Neural progenitor cell (in vitro differentiated cells): ENCODE measurements around the gene ETHE1. TPM values are rescaled to one million over a fixed set of nuclear protein-coding genes. Genes with fewer than 3 reads are reported as not detected.
A peak's percentile ranks its signal among the peaks of the same experiment; 100 is the strongest.

Experiments
- DNase-seq: peaks from one replicate; pipeline ENCODE4 v3.0.0-alpha.2; 2016; ENCODE audit warnings: low spot score
- H2AFZ ChIP-seq: fragments of 200-600 bp; sonication (generic); replicated peaks from 2 replicates; pipeline ENCODE4 v1.6.1; 2016; ENCODE audit warnings: antibody characterized with exemption
- H3F3A ChIP-seq: fragments of 200-600 bp; sonication (generic); 2 replicates; pipeline ENCODE4 v1.6.1; 2016; ENCODE audit warnings: antibody characterized with exemption, low read depth
- H3K27ac ChIP-seq: fragments of 200-600 bp; sonication (generic); 2 replicates; pipeline ENCODE4 v1.5.1; 2016; ENCODE audit warnings: mild to moderate bottlenecking
- H3K27me3 ChIP-seq: fragments of 200-600 bp; sonication (generic); 2 replicates; pipeline ENCODE4 v1.6.1; 2016; ENCODE audit warnings: mild to moderate bottlenecking, moderate library complexity
- H3K36me3 ChIP-seq: fragments of 200-600 bp; sonication (generic); 2 replicates; pipeline ENCODE4 v1.5.1; 2016
- H3K4me1 ChIP-seq: fragments of 200-600 bp; sonication (generic); 2 replicates; pipeline ENCODE4 v1.6.1; 2016; ENCODE audit warnings: mixed run types
- H3K4me2 ChIP-seq: fragments of 200-600 bp; sonication (generic); 2 replicates; pipeline ENCODE4 v1.6.1; 2016
- H3K4me3 ChIP-seq: fragments of 200-600 bp; sonication (generic); 2 replicates; pipeline ENCODE4 v1.5.1; 2016
- H3K79me2 ChIP-seq: fragments of 200-600 bp; sonication (generic); 2 replicates; pipeline ENCODE4 v1.6.1; 2016; ENCODE audit warnings: low read depth
- H3K9ac ChIP-seq: fragments of 200-600 bp; sonication (generic); 2 replicates; pipeline ENCODE4 v1.6.1; 2016
- H3K9me3 ChIP-seq: fragments of 200-600 bp; sonication (generic); 2 replicates; pipeline ENCODE4 v1.5.1; 2016; ENCODE audit warnings: low read depth
- H4K20me1 ChIP-seq: fragments of 200-600 bp; sonication (generic); 2 replicates; pipeline ENCODE4 v1.6.1; 2016; ENCODE audit warnings: low read depth
- H3K27ac Mint-ChIP-seq: 3 replicates; pipeline ENCODE4 v1.8.0; 2021; ENCODE audit warnings: mixed read lengths
- H3K27me3 Mint-ChIP-seq: 2 replicates; pipeline ENCODE4 v1.8.0; 2022; ENCODE audit warnings: low read depth, mild to moderate bottlenecking, inconsistent platforms, moderate library complexity, mixed read lengths; ENCODE audit not compliant: insufficient read depth
- H3K36me3 Mint-ChIP-seq: 3 replicates; pipeline ENCODE4 v1.8.0; 2021; ENCODE audit warnings: mixed read lengths
- H3K4me1 Mint-ChIP-seq: 3 replicates; pipeline ENCODE4 v1.8.0; 2021; ENCODE audit warnings: mixed read lengths
- H3K4me3 Mint-ChIP-seq: 3 replicates; pipeline ENCODE4 v1.8.0; 2021; ENCODE audit warnings: mild to moderate bottlenecking, moderate library complexity, mixed read lengths
- H3K9me3 Mint-ChIP-seq: 3 replicates; pipeline ENCODE4 v1.8.0; 2020; ENCODE audit warnings: mixed read lengths
- EZH2 ChIP-seq: fragments of 200-600 bp; sonication (generic); IDR thresholded peaks from 2 replicates; pipeline ENCODE4 v1.6.1; 2017; ENCODE audit warnings: antibody characterized with exemption, mild to moderate bottlenecking, moderate library complexity
- EZH2phosphoT487 ChIP-seq: fragments of 200-600 bp; sonication (generic); IDR thresholded peaks from 2 replicates; pipeline ENCODE4 v1.6.1; 2017; ENCODE audit warnings: antibody characterized with exemption
- total RNA-seq: library from RNA; depleted of rRNA; stranded (reverse); fragments of >200 nt; gene quantifications from 2 replicates; pipeline ENCODE4 v1.2.3, GENCODE V29; 2015; ENCODE audit warnings: low replicate concordance
- TF ChIP-seq, protein P1 (sequence below): fragments of 200-600 bp; sonication (generic); IDR thresholded peaks from 2 replicates; pipeline ENCODE4 v1.5.1; 2017; ENCODE audit warnings: antibody characterized with exemption, mild to moderate bottlenecking

ETHE1 gene
- total RNA-seq, 1 donor from 2014 or later: 13.6 TPM

- Mint-ChIP-seq H3K4me3 (no peak overlapping the region), H3K9me3 (no peaks in the 10 kb centered on the region), H3K36me3 (peaks cover 22% of the 10 kb centered on the region), H3K27ac (no peak overlapping the region), H3K27me3 (no peaks in the 10 kb centered on the region), H3K4me1 (no peaks in the 10 kb centered on the region)
- H3K4me2 ChIP-seq: no peak overlapping the region
- TF ChIP-seq EZH2: no peak
- TF ChIP-seq, protein P1, sequence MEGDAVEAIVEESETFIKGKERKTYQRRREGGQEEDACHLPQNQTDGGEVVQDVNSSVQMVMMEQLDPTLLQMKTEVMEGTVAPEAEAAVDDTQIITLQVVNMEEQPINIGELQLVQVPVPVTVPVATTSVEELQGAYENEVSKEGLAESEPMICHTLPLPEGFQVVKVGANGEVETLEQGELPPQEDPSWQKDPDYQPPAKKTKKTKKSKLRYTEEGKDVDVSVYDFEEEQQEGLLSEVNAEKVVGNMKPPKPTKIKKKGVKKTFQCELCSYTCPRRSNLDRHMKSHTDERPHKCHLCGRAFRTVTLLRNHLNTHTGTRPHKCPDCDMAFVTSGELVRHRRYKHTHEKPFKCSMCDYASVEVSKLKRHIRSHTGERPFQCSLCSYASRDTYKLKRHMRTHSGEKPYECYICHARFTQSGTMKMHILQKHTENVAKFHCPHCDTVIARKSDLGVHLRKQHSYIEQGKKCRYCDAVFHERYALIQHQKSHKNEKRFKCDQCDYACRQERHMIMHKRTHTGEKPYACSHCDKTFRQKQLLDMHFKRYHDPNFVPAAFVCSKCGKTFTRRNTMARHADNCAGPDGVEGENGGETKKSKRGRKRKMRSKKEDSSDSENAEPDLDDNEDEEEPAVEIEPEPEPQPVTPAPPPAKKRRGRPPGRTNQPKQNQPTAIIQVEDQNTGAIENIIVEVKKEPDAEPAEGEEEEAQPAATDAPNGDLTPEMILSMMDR: no peak
- TF ChIP-seq EZH2phosphoT487: no peak
- H3K4me1 ChIP-seq: no peaks in the 10 kb centered on the region
- H3K9ac ChIP-seq: no peak overlapping the region
- H3K27me3 ChIP-seq: no peaks in the 10 kb centered on the region
- no peaks in the 10 kb centered on the region for H3K9me3 ChIP-seq
- DNase-seq: no peak
- no peaks in the 10 kb centered on the region for H3K79me2 ChIP-seq
- H3F3A ChIP-seq: peaks cover 1% of the 10 kb centered on the region
- no peak overlapping the region for H2AFZ ChIP-seq
- H3K27ac ChIP-seq: no peak overlapping the region
- no peak overlapping the region for H3K4me3 ChIP-seq
- H3K36me3 ChIP-seq: no peaks in the 10 kb centered on the region
- no peaks in the 10 kb centered on the region for H4K20me1 ChIP-seq
These were observed 33.7 kb upstream of the ETHE1 start for GRCh38 chr19:43560687-43561086.

GRCh38 chr19:43555185-43555770 is 28.3 kb upstream of the ETHE1 start:
- H2AFZ ChIP-seq: no peak overlapping the region
- no peaks in the 10 kb centered on the region for H3K4me1 ChIP-seq
- peak; percentile 82 for DNase-seq
- H3K4me3 Mint-ChIP-seq: no peak overlapping the region
- peaks cover 5% of the 10 kb centered on the region for H4K20me1 ChIP-seq
- H3K36me3 Mint-ChIP-seq: peaks cover 21% of the 10 kb centered on the region
- H3K9me3 ChIP-seq: no peaks in the 10 kb centered on the region
- no peak overlapping the region for H3K27ac Mint-ChIP-seq
- no peaks in the 10 kb centered on the region for H3K9me3 Mint-ChIP-seq
- no peak overlapping the region for H3K9ac ChIP-seq
- H3K27ac ChIP-seq: no peak overlapping the region
- TF ChIP-seq EZH2phosphoT487: no peak
- TF ChIP-seq, protein P1: peak; percentile 83
- no peak for TF ChIP-seq EZH2
- H3K79me2 ChIP-seq: no peaks in the 10 kb centered on the region
- peaks cover 6% of the 10 kb centered on the region for H3F3A ChIP-seq
- H3K36me3 ChIP-seq: no peaks in the 10 kb centered on the region
- H3K4me3 ChIP-seq: no peak overlapping the region
- no peak overlapping the region for H3K4me2 ChIP-seq
- H3K27me3 Mint-ChIP-seq: peaks cover 5% of the 10 kb centered on the region
- H3K27me3 ChIP-seq: no peaks in the 10 kb centered on the region
- peaks cover 6% of the 10 kb centered on the region for H3K4me1 Mint-ChIP-seq

DNA sequence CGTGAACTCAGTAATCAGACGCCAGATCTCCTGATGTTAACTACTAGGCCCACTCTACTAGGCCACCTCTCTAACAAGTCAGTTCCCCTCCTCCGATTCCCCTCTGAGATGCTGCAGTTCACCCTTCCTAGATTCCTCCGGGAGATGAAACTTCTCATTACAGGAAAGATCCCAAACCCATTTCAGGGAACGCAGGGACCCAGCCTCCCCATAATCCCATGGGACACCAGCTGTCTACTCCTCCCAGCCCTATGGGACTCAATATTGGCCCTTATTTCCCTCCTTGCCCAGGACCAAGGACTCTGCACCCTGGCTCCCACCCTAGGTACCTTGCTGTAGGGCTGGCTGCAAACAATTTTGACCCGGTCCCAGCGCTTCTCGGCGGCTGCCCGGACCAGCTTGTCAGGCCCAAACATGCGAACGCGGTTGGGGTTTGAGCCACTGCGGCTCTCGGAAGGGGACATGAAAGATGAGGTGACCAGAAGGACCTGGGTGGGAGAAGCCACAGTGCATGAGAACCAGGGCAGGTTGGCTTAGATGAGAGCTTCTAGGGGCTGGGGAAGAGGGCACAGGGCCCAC is 27.4 kb upstream of the ETHE1 start:
- Histone ChIP-seq H3K36me3 (no peaks in the 10 kb centered on the region), H3K79me2 (no peaks in the 10 kb centered on the region)

More for the DNA sequence above, 27.4 kb upstream of the ETHE1 start:
- H3K36me3 Mint-ChIP-seq: peaks cover 24% of the 10 kb centered on the region
- Histone ChIP-seq H3K4me1 (no peaks in the 10 kb centered on the region), H4K20me1 (peaks cover 5% of the 10 kb centered on the region), H3K4me3 (no peak overlapping the region), H3K27ac (no peak overlapping the region), H3K4me2 (no peak overlapping the region), H2AFZ (no peak overlapping the region), H3K9me3 (no peaks in the 10 kb centered on the region), H3K9ac (no peak overlapping the region), H3F3A (peaks cover 6% of the 10 kb centered on the region), H3K27me3 (no peaks in the 10 kb centered on the region)
- peaks cover 5% of the 10 kb centered on the region for H3K27me3 Mint-ChIP-seq
- H3K4me3 Mint-ChIP-seq: no peak overlapping the region
- peaks cover 11% of the 10 kb centered on the region for H3K4me1 Mint-ChIP-seq
- no peak for DNase-seq
- no peaks in the 10 kb centered on the region for H3K9me3 Mint-ChIP-seq
- H3K27ac Mint-ChIP-seq: no peak overlapping the region
- TF ChIP-seq, protein P1: no peak
- TF ChIP-seq EZH2: no peak
- TF ChIP-seq EZH2phosphoT487: no peak
